Naive thymus-derived CD4-positive, alpha-beta T cell (primary cell): Measurements from ENCODE around the gene SBK3. TPM values are rescaled to one million over a fixed set of nuclear protein-coding genes. Genes with fewer than 3 reads are reported as not detected.

ENCODE experiments used
- polyA plus RNA-seq, 2 donors: library from polyadenylated mRNA; unstranded; fragments of 300-500 nt; fragmentation: Illumina TruSeq; gene quantifications; one replicate each; pipeline ENCODE4 v1.2.3, GENCODE V29; 2021
- total RNA-seq, 6 experiments: library from RNA in 5 of 6; stranded (reverse) in 5 of 6; gene quantifications; 1 replicate in 5 of 6; 2 replicates in 1 of 6; pipeline ENCODE4 v1.2.3 and lab custom pipeline; 2021 to 2026

The SBK3 gene
- total and polyA plus RNA-seq, 7 experiments from 2014 or later: not detected

Other genes with a start within 250 kb of the SBK3 start
- gene TMEM150B, start 220.2 kb downstream of the SBK3 start, total RNA-seq: 10 to 100 TPM in 1 of 5 experiments, under 1 TPM in 3, not detected in 1; 0.44 to 10.3 (median 0.71) TPM
- gene TMEM150B, start 220.2 kb downstream of the SBK3 start, polyA plus RNA-seq: not detected
- 10 to 100 TPM; 21.8 to 63.3 (median 27.2) TPM for gene KMT5C, start 205.7 kb downstream of the SBK3 start, total RNA-seq
- gene KMT5C, start 205.7 kb downstream of the SBK3 start, polyA plus RNA-seq: 1 to 10 TPM in 1 of 2 donors, under 1 TPM in 1; 0.84 to 2.9 TPM
- under 1 TPM in 2 of 5 experiments, not detected in 3; 0.37 to 0.49 TPM for gene COX6B2, start 190.8 kb downstream of the SBK3 start, total RNA-seq
- gene COX6B2, start 190.8 kb downstream of the SBK3 start, polyA plus RNA-seq: not detected
- gene GARIN5B, start 182.3 kb downstream of the SBK3 start, total RNA-seq: not detected
- not detected for gene GARIN5B, start 182.3 kb downstream of the SBK3 start, polyA plus RNA-seq
- under 1 TPM in 2 of 5 experiments, not detected in 3; 0.58 to 0.69 TPM for gene IL11, start 175.1 kb downstream of the SBK3 start, total RNA-seq
- gene IL11, start 175.1 kb downstream of the SBK3 start, polyA plus RNA-seq: not detected
- gene TMEM190, start 168.7 kb downstream of the SBK3 start, total RNA-seq: not detected
- gene TMEM190, start 168.7 kb downstream of the SBK3 start, polyA plus RNA-seq: not detected
- 10 to 100 TPM in 3 of 5 experiments, 1 to 10 TPM in 2; 9.3 to 15.7 (median 13.6) TPM for gene TMEM238, start 161.3 kb downstream of the SBK3 start, total RNA-seq
- under 1 TPM; 0.33 to 0.71 TPM for gene TMEM238, start 161.3 kb downstream of the SBK3 start, polyA plus RNA-seq
- 1,000 to 10,000 TPM; 2,549 to 3,799 (median 3,242) TPM for gene RPL28, start 159.6 kb downstream of the SBK3 start, total RNA-seq
- gene RPL28, start 159.6 kb downstream of the SBK3 start, polyA plus RNA-seq: 1,000 to 10,000 TPM in 1 of 2 donors, 100 to 1,000 TPM in 1; 740 to 1,050 TPM
- gene UBE2S, start 137.8 kb downstream of the SBK3 start, total RNA-seq: 100 to 1,000 TPM in 1 of 5 experiments, 10 to 100 TPM in 4; 15.3 to 141 (median 44.1) TPM
- gene UBE2S, start 137.8 kb downstream of the SBK3 start, polyA plus RNA-seq: 10 to 100 TPM; 15.8 to 20.4 TPM
- not detected for gene SHISA7, start 102.2 kb downstream of the SBK3 start, total RNA-seq
- gene SHISA7, start 102.2 kb downstream of the SBK3 start, polyA plus RNA-seq: not detected
- gene ISOC2, start 83.9 kb downstream of the SBK3 start, total RNA-seq: 10 to 100 TPM in 3 of 5 experiments, 1 to 10 TPM in 2; 5.1 to 20.1 (median 11.3) TPM
- 10 to 100 TPM; 25.9 to 31.2 TPM for gene ISOC2, start 83.9 kb downstream of the SBK3 start, polyA plus RNA-seq
- gene C19orf85, start 80.8 kb downstream of the SBK3 start, total RNA-seq: not detected
- gene C19orf85, start 80.8 kb downstream of the SBK3 start, polyA plus RNA-seq: not detected
- gene ZNF628, start 68.9 kb downstream of the SBK3 start, total RNA-seq: 10 to 100 TPM in 2 of 5 experiments, 1 to 10 TPM in 3; 6.6 to 27.2 (median 9.0) TPM
- 1 to 10 TPM in 1 of 2 donors, under 1 TPM in 1; 0.07 to 1.6 TPM for gene ZNF628, start 68.9 kb downstream of the SBK3 start, polyA plus RNA-seq
- gene NAT14, start 60.4 kb downstream of the SBK3 start, total RNA-seq: 10 to 100 TPM in 1 of 5 experiments, 1 to 10 TPM in 4; 2.7 to 12.8 (median 7.5) TPM
- 1 to 10 TPM; 1.7 to 3.3 TPM for gene NAT14, start 60.4 kb downstream of the SBK3 start, polyA plus RNA-seq
- gene SSC5D, start 57.1 kb downstream of the SBK3 start, total RNA-seq: under 1 TPM; 0.21 to 0.48 (median 0.35) TPM
- not detected for gene SSC5D, start 57.1 kb downstream of the SBK3 start, polyA plus RNA-seq
- gene SBK2, start 8.4 kb downstream of the SBK3 start, total RNA-seq: not detected
- not detected for gene SBK2, start 8.4 kb downstream of the SBK3 start, polyA plus RNA-seq
- 10 to 100 TPM in 1 of 5 experiments, 1 to 10 TPM in 4; 6.1 to 11.0 (median 7.8) TPM for gene ZNF579, start 35.3 kb upstream of the SBK3 start, total RNA-seq
- 1 to 10 TPM in 1 of 2 donors, under 1 TPM in 1; 0.50 to 2.2 TPM for gene ZNF579, start 35.3 kb upstream of the SBK3 start, polyA plus RNA-seq
- 10 to 100 TPM in 4 of 5 experiments, 1 to 10 TPM in 1; 9.4 to 32.0 (median 16.1) TPM for gene FIZ1, start 54.0 kb upstream of the SBK3 start, total RNA-seq
- gene FIZ1, start 54.0 kb upstream of the SBK3 start, polyA plus RNA-seq: 1 to 10 TPM; 3.3 to 6.5 TPM
- gene ZNF524, start 54.7 kb upstream of the SBK3 start, total RNA-seq: 10 to 100 TPM; 13.3 to 32.1 (median 24.7) TPM
- 10 to 100 TPM; 41.2 to 50.5 TPM for gene ZNF524, start 54.7 kb upstream of the SBK3 start, polyA plus RNA-seq
- 10 to 100 TPM; 13.8 to 22.7 (median 15.3) TPM for gene ZNF865, start 60.1 kb upstream of the SBK3 start, total RNA-seq
- under 1 TPM; 0.06 to 0.24 TPM for gene ZNF865, start 60.1 kb upstream of the SBK3 start, polyA plus RNA-seq
- gene ZNF784, start 79.0 kb upstream of the SBK3 start, total RNA-seq: 10 to 100 TPM in 2 of 5 experiments, 1 to 10 TPM in 3; 5.1 to 17.1 (median 9.0) TPM
- gene ZNF784, start 79.0 kb upstream of the SBK3 start, polyA plus RNA-seq: 1 to 10 TPM in 1 of 2 donors, under 1 TPM in 1; 0.65 to 2.0 TPM
- gene ZNF580, start 95.5 kb upstream of the SBK3 start, total RNA-seq: 100 to 1,000 TPM in 2 of 5 experiments, 10 to 100 TPM in 3; 45.2 to 109 (median 65.3) TPM
- 10 to 100 TPM; 14.6 to 20.4 TPM for gene ZNF580, start 95.5 kb upstream of the SBK3 start, polyA plus RNA-seq
- 10 to 100 TPM; 27.0 to 35.8 (median 32.1) TPM for gene ZNF581, start 98.1 kb upstream of the SBK3 start, total RNA-seq
- 10 to 100 TPM; 36.7 to 39.5 TPM for gene ZNF581, start 98.1 kb upstream of the SBK3 start, polyA plus RNA-seq
- gene CCDC106, start 102.7 kb upstream of the SBK3 start, total RNA-seq: 1 to 10 TPM; 3.4 to 9.6 (median 4.0) TPM
- 1 to 10 TPM; 2.1 to 2.7 TPM for gene CCDC106, start 102.7 kb upstream of the SBK3 start, polyA plus RNA-seq
- 100 to 1,000 TPM; 253 to 284 (median 266) TPM for gene U2AF2, start 109.5 kb upstream of the SBK3 start, total RNA-seq
- 1 to 10 TPM; 5.7 to 9.8 TPM for gene U2AF2, start 109.5 kb upstream of the SBK3 start, polyA plus RNA-seq
- gene EPN1, start 129.7 kb upstream of the SBK3 start, total RNA-seq: 10 to 100 TPM; 45.2 to 67.1 (median 52.2) TPM
- 10 to 100 TPM in 1 of 2 donors, 1 to 10 TPM in 1; 9.2 to 20.4 TPM for gene EPN1, start 129.7 kb upstream of the SBK3 start, polyA plus RNA-seq
- gene NLRP9, start 192.9 kb upstream of the SBK3 start, total RNA-seq: not detected
- not detected for gene NLRP9, start 192.9 kb upstream of the SBK3 start, polyA plus RNA-seq
- gene RFPL4A, start 213.6 kb upstream of the SBK3 start, total RNA-seq: not detected
- not detected for gene RFPL4A, start 213.6 kb upstream of the SBK3 start, polyA plus RNA-seq
- not detected for gene RFPL4AL1, start 223.6 kb upstream of the SBK3 start, total RNA-seq
- not detected for gene RFPL4AL1, start 223.6 kb upstream of the SBK3 start, polyA plus RNA-seq